Stimulated activated naive CD4-positive, alpha-beta T cell (primary cell): ENCODE measurements around the gene RBM19.

Experiments used
- DNase-seq, 6 experiments: peaks; one replicate each; lab custom pipeline; 2025; lab: John Stamatoyannopoulos, UW

The RBM19 gene

DNA sequence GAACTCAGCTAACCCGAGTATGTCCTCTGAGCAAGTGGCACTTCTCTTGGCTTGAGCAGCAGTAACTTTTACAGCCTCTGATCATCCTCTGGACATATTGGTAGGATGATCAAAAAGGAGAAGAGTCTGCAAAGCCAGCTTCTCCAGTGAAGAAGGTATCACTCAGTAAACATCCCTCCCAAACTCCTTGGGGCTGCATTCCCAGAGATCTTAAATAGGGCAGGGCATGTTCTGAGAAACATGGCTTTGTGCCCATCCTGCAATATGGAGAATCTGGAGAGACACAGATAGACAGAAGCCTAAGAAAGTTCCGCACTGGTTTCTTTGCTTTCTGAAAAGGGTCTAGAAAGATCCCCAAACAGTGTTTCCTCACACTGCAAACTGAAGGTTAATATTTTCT, 65.4 kb downstream of the RBM19 start:
- no peak for DNase-seq

DNA sequence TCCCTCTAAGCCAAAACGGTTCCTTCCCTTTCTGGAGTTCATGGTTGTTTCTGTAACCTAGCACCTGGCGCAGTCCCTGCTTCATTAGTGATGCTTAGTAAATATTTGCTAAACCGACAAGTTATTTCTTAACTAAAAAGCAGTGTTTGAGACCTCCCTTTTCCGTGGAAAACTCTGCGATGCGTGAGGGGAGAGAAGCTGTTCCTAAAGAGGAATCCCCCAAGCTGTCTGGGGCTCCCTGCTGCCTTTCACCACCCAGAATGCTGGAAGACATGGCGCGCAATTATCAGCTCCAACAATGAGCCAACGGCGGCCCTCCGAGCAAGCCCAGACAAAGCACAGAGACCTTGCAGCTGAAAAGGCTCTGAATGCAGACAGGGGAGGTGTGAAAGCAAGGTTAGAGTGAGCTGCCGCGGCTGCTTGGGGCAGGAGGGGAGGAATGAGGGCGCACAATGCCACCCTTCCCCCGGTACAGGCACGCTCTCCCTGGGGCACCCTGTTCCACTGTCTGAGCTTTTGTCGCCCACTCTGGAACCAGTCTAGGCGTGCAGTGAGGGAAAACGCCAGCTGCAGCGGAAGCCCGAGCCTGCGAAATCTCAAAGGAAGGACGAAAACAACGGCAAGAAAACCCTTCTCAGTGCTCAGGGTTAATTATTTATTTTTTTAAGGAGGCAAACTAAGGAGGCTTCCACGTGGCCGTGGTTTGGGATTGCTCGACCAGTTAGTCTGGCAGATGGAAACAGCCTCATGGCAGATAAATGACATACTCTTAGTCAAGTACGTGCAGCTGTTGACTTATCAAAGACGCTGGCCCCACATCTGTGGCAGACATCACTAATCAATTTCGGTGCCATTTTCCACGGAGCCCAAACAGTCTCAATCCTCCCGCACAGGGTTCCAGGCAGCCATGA, 66.3 kb downstream of the RBM19 start:
- DNase-seq = no peak

DNA sequence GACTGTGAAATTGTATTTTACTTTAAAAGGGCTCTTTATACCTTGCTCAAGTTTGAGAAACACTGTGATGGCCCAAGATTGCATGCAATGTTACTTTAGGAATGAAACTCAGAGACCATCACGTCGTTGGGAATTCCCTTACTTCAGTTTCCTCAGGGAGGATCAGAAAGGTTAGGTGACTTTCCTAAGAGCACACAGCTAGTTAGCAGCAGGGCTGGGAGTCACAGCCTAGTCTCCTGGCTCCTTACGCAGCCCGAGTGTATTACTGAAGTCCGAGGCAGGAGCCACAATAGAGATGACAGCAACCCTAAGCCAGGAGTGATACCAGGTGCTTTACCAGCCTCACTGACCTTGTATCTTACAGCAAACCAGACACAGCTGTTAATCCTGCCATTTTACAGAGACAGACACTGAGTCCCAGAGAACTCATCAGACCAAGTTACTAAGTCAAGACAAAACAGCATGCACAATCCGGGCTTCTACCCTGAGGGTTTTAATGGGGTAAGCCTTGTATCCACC, 67.0 kb downstream of the RBM19 start:
- no peak for DNase-seq

DNA sequence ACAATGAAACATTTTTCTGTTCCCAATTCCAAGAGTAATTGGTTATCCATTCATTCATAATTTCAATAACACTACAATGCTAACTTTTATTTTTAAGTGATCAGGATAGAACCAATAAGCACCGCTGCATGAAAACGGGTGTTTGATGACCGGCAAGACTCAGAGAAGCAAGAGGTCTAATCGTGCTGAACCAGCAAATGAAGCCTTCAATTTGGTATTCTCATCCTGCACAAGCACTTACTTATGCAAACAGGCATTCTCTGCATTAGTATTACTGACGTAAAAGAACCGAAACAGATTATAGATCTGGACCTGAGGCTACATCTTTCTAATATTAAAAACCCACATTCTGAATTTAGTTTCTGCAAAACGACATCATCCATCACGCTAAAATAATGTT, 67.7 kb downstream of the RBM19 start:
- no peak for DNase-seq

DNA sequence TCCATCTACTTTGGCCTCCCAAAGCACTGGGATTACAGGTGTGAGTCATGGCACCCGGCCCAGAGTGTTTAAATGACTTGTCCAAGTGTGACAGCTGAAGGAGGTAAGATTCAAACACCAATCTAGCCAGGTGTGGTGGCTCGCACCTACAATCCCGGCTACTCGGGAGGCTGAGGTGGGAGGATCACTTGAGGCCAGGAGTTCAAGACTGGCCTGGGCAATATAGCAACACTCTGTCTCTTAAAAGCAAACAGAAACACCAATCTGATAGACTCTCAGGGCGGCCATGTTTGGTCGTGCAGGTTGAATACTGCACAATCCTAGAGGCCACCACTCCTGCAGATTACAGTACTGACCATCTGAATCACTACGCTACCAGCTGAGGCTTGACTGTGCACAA, 68.7 kb downstream of the RBM19 start:
- DNase-seq = no peak

DNA sequence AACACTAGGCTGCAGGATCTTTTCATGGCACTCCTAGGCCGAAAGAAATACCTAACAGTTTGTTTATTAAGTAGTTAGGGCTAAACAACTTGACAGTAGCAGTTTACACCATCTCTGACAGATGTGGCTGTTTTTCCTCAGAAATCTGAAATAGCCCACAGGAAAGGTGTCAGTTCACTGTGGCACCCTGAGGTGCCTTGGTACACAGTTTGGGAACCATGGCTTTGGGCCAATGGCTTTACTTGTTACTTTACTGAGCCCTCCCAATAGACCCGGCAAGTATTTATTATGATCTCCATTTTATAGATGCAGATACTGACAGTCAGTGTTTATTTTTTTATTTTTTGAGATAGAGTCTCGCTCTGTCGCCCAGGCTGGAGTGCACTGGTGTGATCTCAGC, 69.3 kb downstream of the RBM19 start:
- no peak for DNase-seq

DNA sequence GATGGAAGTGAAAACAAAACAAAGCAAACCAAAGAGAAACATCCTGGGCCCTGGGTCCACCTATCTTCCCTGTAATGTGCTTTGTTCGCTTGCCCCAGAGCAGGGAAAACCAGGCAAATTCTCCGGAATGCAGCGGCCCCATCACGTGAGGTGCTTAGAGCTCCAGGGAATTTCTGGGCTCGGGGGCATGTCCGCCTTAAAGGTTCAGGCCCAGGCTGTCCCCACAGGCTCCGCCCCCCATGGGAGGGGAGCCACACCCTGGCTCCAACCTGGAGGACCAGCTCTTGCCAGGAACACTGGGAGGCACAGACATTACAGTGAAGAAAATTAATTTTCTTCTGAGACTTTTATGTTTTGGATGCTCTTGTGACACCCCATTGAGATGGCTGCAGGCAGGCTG, 69.9 kb downstream of the RBM19 start:
- no peak for DNase-seq

DNA sequence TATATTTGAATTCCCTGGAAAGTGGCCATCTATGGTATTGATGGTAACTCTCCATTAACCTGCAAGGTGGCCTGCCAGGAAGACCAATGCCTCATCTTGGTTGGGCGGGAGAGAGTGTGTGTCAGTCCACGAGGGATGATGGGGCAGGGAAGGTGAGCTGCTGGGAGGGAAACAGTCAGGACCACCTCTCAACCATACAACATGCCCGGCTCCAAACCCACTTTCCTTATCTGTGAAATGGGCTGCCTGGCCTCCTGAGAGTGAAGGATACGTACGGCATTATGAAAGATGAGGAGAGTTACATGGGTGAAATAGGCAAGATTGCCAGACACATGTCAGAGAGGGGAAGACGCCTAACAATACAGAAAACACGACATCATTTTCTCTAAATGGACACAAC, 70.9 kb downstream of the RBM19 start:
- DNase-seq = no peak

DNA sequence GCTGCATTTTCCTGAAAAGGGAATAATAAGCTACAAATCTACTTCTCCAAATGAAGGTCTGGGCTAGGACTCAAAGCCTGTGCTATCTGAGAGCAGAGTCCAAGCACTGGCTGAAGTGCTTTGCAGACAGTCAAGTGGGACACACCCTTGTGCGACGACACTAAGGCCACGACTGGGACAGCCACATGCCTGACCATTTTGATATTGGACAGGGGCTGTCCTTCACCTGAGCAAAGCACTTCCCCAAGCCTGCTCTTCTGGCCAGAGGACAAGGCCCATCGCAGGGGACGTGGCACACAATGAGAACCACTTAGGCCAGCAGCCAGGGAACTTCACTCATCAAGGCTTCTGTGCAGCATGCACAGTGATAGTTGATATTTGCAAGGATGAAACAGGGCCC, 71.4 kb downstream of the RBM19 start:
- DNase-seq = no peak

DNA sequence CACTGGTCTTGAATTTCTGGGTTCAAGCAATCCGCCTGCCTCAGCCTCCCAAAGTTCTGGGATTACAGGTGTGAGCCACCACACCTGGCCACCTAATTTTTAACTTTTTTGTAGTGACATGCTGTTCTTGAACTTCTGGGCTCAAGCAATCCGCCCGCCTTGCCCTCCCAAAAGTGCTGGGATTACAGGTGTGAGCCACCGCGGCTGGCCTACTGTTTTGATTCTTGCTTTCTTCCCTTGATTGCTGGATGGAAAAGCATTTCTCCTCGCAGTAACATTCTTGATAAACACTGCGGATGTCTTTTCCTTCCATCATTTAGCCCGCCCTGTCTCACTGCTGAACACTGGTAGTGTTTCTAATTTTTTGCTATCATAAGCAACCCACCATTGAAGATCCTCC, 72.9 kb downstream of the RBM19 start:
- DNase-seq = no peak

DNA sequence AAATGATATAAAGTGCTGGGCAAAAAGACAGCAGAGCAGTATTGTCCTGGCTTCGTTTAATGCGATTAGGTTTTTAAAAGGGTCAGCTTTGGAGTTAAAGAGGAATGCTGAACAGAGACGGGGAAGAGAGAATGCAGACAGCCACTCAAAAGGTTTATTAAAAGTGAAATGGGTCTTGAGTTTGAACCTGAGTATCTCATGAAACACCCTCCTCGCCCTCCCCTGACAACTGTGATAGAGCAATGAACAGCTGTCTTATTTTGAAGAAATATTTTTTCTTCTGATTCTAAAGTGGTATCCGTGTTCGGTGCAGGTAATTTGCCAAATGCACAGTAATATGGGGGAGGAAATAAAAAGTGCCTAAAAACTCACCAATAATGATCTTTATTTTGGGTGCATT, 73.6 kb downstream of the RBM19 start:
- DNase-seq = no peak

DNA sequence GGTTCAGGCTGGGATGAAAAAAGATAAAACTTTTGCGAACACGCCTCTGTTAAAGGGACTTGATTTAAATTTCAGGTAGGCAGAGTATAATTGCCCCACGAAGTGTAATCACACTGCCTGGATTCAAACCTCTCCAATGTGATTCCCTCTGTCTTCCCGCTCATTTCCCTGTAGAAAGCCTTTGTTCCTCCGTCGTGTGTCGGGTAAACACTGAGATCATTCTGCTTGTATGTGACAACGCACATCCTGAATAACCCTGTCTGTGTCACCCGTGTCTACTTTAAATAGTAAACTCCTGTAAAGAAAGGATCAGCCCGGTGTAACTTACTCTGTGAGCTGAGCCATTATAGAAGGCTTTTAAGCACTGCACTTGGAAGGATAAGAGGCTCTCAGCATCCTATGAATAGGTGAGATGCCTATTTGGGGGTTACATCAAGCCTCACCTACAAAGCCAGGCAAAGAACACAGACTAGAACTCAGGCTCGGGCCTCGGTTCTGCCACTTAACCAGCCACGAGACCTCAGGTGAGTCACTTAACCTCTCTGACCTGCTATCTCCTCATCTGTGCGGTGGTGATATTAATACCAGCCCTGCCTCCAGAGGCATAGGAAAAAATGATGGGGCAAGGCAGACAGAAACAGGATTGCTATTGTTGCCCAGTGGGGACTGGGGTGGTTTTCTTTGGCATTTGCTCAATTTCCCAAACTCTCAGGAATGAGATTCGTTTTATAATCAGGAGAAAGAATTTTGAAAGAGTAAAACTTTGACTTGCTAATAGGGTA, 74.2 kb downstream of the RBM19 start:
- no peak for DNase-seq

DNA sequence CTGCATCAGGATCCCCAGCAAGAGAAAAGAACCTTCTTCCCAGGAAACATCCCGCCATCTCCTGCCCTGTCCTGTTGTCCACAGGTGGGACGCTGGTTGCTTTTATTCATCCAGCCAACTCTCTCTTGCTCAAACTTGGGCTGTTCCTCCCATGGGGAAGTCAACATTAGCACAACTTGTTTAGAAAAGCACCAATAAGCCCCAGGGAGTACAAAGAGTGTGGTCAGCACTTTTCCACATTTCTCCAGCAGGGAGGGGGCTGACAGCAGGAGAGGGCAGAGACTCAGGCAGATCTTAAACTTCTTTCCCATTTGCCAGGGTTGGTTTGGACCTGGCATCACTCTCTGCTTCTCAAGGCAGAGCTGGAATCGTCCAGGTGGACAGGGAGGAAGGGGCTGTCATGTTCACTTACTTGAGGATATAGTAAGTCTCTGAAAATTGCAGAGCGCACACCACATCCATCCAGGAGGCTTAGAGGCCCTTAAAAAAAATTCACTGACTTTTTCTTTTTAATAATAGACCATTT, 74.9 kb downstream of the RBM19 start:
- DNase-seq = no peak

DNA sequence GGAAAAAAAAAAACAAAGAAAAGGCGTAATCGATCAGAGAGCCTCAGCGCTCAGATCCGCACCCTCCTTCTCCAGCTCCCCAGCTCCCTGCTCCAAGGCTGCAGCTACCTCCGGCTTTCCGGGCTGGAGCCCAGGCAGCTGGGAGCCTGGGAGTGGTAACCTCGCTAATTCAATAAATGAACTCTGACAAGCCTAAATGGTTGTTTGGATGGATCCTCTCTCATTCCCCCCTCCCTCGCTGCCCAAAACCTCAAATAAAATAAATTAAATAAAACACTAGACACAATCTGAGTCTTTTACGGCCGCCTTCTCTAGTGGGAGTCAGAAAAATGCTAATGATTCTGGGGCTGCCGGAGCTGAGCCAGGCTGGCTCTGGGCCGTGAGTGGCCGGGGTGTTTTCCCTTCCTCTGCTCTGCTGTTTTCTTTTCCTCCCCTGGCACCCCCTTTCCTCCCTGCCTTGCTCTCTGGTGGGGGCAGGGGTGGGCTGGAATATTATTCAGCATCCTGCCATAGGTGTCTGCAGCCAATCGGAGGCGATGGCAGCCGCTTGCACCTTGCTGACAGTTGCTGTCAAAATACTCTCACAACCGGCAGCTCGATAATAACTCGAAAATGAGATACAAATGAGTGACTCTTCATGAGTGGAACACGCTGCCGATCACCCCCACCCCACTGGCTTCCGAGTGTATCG, 76.1 kb downstream of the RBM19 start:
- DNase-seq = no peak

DNA sequence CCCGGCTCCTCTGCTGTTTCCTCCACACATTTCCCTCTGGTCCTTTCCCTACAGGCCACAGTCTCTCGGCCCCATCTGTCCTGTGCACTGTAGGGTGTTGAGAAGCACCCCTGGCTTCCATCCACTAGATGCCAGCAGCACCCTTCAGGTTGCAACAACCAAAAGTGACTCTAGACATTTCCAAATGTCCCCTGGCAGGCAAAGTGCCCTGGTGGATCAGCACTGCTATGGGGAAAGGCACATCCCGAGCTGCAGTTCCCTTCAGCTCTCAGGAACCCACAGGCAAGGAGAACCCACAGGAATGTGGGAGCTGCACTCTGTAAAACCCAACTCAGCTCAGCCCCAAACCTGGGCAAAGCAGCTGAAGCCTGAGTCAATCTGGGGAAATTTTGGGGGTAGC, 77.0 kb downstream of the RBM19 start:
- no peak for DNase-seq

DNA sequence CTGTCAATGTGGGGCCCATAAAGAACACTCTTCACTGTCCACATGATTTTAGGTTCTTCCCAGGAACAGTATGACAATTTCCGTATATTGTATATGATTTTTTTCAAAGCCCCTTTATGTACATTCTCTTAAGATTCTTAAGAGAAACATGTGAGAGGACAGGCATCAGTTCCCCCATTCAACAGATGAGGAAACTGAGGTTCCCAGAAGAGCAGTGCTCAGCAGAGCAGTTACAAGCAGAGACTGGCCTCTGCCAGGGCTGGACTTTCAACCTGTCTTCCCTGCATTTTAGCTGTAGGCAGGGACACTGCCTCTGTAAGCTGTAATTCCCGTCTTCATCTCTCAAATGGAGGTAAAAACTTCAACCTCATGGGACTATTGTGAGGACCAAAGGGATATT, 77.7 kb downstream of the RBM19 start:
- DNase-seq = no peak

DNA sequence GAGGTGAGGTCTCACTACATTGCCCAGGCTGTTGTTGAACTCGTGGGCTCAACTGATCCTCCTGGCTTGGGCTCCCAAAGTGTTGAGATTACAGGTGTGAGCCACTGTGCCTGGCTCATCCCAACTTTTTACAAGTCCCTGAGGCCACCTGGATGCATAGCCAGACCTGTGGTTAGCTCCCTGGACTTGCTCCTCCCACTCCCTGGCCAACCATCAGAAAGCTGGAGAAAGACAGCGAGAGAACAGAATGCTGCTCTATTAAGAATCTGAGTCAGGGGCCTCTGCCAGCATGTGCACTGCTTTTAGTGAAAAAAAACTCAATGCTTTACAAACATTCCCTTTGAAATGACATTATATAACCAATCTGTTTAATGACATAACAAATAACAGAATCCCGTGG, 78.2 kb downstream of the RBM19 start:
- DNase-seq = no peak

DNA sequence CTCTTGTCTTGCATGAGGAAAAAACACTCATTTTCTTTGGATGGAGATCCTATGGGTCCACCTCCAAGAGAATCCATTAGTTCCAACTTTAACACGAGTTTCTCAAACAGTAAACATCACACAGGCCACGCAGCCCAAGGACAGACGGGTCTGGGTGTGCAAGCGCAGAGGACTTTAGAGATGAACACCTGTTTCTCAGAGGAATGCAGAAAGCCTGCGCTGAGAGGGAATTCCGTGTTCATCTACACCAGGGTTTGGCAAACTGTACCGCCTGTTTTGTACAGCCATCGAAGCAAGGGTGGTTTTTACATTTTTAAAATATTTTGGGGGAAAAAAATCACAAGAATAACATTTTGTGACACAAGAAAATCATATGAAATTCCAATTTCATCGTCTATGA, 79.4 kb downstream of the RBM19 start:
- no peak for DNase-seq

DNA sequence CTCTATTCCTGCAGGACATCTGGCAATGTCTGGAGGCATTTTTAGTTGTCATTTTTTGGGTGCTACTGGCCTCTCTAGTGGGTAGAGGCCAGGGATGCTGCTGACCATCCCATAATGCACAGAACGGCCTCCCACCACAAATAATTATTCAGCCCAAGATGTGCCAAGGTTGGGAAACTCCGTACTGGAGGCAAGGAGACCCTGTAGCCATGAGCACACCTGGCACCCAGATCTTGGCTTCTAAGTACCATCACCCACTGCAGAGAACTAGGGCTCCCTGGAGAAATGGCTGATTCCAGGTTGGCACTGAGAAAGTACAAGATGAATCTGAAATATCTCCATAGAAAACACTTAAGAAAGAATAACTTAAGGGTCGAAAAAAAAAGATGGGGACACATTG, 81.7 kb downstream of the RBM19 start:
- no peak for DNase-seq

DNA sequence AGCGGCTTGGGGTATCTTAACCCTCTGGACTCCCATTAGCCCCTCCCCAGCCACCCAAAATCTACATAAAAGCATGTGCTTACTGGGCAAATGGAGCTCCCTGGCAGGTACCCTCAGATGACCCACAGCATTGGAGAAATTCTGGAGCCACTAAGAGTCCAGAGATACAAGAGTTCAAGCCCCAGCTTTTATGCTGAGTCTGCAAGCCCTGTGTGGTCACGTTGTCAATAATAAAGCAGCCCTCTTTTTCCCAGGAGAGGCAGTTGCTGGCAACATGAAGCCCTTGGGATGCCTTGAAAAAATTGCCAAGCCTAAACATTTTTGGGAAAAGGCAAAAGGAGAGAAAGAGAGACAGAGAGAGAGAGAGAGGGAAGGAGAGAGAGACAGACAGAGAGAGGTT, 83.4 kb downstream of the RBM19 start:
- DNase-seq = no peak

DNA sequence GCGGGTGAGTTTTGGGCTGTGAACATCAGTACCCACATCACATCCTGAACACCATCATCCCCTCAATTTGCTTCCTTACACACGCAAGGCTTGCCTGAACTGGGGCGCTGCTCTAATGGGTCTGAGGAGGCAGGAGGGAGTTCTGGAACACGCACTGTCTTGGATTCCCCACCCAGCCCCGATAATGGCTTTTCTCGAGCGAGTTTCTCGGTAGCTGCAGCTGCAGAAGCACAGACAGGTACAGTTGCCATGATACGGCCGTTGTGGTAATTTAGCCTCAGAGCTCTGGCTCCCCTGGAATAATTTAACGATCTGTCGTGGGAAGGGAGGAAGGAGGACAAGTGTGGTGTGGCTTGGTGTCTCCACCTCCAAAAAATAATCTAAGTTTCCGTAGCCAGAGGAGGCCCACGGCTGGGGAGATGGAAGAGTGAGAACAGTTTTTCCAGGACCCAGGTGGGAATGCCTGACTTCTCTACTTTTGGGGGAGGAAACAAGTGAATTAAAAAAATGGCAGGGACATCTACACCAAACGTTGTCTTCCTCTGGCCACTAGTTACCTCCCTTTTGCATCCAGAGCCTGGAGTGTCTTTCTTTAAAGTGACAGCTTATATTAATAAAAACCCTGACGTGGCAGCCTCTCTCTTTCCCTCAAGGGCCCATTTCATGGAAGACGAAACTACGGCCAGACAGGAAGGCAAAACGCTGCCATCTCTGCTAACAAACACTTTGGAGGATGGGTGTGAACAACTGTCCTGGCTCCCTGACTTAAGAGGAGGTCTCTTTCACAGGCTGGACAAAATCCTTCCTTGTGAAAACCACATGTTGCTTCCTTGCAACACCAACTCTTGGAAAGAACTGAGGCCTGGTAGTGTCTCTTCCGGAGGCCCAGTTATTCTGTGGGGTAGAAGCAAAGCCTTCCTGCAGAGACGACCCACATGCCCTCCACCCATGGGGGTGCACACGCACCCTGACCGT, 84.8 kb downstream of the RBM19 start:
- DNase-seq = no peak
